Neural progenitor cell (in vitro differentiated cells): ENCODE measurements around the gene ANGPTL5.

Source experiments
- EZH2 ChIP-seq: fragments of 200-600 bp; sonication (generic); IDR thresholded peaks from 2 replicates; pipeline ENCODE4 v1.6.1; 2017; ENCODE audit warnings: antibody characterized with exemption, mild to moderate bottlenecking, moderate library complexity
- EZH2phosphoT487 ChIP-seq: fragments of 200-600 bp; sonication (generic); IDR thresholded peaks from 2 replicates; pipeline ENCODE4 v1.6.1; 2017; ENCODE audit warnings: antibody characterized with exemption
- TF ChIP-seq, protein P1 (sequence below): fragments of 200-600 bp; sonication (generic); IDR thresholded peaks from 2 replicates; pipeline ENCODE4 v1.5.1; 2017; ENCODE audit warnings: antibody characterized with exemption, mild to moderate bottlenecking

- TF ChIP-seq, protein P1, sequence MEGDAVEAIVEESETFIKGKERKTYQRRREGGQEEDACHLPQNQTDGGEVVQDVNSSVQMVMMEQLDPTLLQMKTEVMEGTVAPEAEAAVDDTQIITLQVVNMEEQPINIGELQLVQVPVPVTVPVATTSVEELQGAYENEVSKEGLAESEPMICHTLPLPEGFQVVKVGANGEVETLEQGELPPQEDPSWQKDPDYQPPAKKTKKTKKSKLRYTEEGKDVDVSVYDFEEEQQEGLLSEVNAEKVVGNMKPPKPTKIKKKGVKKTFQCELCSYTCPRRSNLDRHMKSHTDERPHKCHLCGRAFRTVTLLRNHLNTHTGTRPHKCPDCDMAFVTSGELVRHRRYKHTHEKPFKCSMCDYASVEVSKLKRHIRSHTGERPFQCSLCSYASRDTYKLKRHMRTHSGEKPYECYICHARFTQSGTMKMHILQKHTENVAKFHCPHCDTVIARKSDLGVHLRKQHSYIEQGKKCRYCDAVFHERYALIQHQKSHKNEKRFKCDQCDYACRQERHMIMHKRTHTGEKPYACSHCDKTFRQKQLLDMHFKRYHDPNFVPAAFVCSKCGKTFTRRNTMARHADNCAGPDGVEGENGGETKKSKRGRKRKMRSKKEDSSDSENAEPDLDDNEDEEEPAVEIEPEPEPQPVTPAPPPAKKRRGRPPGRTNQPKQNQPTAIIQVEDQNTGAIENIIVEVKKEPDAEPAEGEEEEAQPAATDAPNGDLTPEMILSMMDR: no peak
- TF ChIP-seq EZH2: no peak
- no peak for TF ChIP-seq EZH2phosphoT487
These were observed 24.7 kb upstream of the ANGPTL5 start for GRCh38 chr11:101940901-101941520.
